Effector memory CD4-positive, alpha-beta T cell (primary cell): Measurements from ENCODE around the gene PTPRN2.
A peak's percentile ranks its signal among the peaks of the same experiment; 100 is the strongest.

Source experiments
- DNase-seq, 3 donors: peaks; one replicate each; pipeline ENCODE4 v3.0.0-alpha.2; 2020
- H3K27ac ChIP-seq: 2 replicates; pipeline ENCODE4 v1.7.0; 2013; ENCODE audit warnings: mild to moderate bottlenecking, low read length, moderate library complexity; ENCODE audit not compliant: insufficient read depth, poor library complexity, severe bottlenecking
- H3K27me3 ChIP-seq: replicated peaks from 2 replicates; pipeline ENCODE4 v1.7.0; 2013; ENCODE audit warnings: mild to moderate bottlenecking, low read length; ENCODE audit not compliant: insufficient read depth, control insufficient read depth, poor library complexity, severe bottlenecking
- H3K36me3 ChIP-seq: 2 replicates; pipeline ENCODE4 v1.7.0; 2013; ENCODE audit warnings: mild to moderate bottlenecking, low read length, moderate library complexity; ENCODE audit not compliant: control insufficient read depth, insufficient read depth
- H3K4me1 ChIP-seq: 2 replicates; pipeline ENCODE4 v1.7.0; 2013; ENCODE audit warnings: low read length, mild to moderate bottlenecking; ENCODE audit not compliant: control insufficient read depth, insufficient read depth, poor library complexity, severe bottlenecking
- H3K4me3 ChIP-seq: 2 replicates; pipeline ENCODE4 v1.7.0; 2013; ENCODE audit warnings: low read length, low read depth, mild to moderate bottlenecking; ENCODE audit not compliant: insufficient read depth, poor library complexity, severe bottlenecking
- H3K9me3 ChIP-seq: 2 replicates; pipeline ENCODE4 v1.7.0; 2013; ENCODE audit warnings: mild to moderate bottlenecking, low read length, moderate library complexity; ENCODE audit not compliant: control insufficient read depth

The PTPRN2 gene

GRCh38 chr7:157619753-157620525 is 967.7 kb downstream of the PTPRN2 start:
- Histone ChIP-seq H3K27ac (no peak overlapping the region), H3K4me1 (peaks cover 12% of the 10 kb centered on the region), H3K36me3 (no peaks in the 10 kb centered on the region), H3K27me3 (no peaks in the 10 kb centered on the region), H3K4me3 (no peak overlapping the region), H3K9me3 (no peaks in the 10 kb centered on the region)
- no peak for DNase-seq

GRCh38 chr7:157618823-157619606 is 968.6 kb downstream of the PTPRN2 start:
- Histone ChIP-seq H3K27me3 (no peaks in the 10 kb centered on the region), H3K36me3 (no peaks in the 10 kb centered on the region), H3K4me3 (no peak overlapping the region), H3K27ac (no peak overlapping the region), H3K4me1 (peaks cover 12% of the 10 kb centered on the region), H3K9me3 (no peaks in the 10 kb centered on the region)
- DNase-seq = no peak

- Histone ChIP-seq H3K4me3 (no peak overlapping the region), H3K27ac (no peak overlapping the region), H3K27me3 (no peaks in the 10 kb centered on the region), H3K36me3 (no peaks in the 10 kb centered on the region), H3K4me1 (peaks cover 16% of the 10 kb centered on the region), H3K9me3 (no peaks in the 10 kb centered on the region)
- no peak for DNase-seq
Observed at GRCh38 chr7:157618091-157618726, 969.4 kb downstream of the PTPRN2 start.

GRCh38 chr7:157617401-157617800 is 970.2 kb downstream of the PTPRN2 start:
- Histone ChIP-seq H3K27ac (no peak overlapping the region), H3K4me3 (no peak overlapping the region), H3K4me1 (peaks cover 16% of the 10 kb centered on the region), H3K9me3 (no peaks in the 10 kb centered on the region), H3K36me3 (no peaks in the 10 kb centered on the region), H3K27me3 (no peaks in the 10 kb centered on the region)
- no peak for DNase-seq

GRCh38 chr7:157616931-157617330 is 970.7 kb downstream of the PTPRN2 start:
- H3K27me3 ChIP-seq = no peaks in the 10 kb centered on the region
- no peak overlapping the region for H3K27ac ChIP-seq
- peaks cover 12% of the 10 kb centered on the region for H3K4me1 ChIP-seq
- H3K4me3 ChIP-seq = no peak overlapping the region
- H3K36me3 ChIP-seq = no peaks in the 10 kb centered on the region
- no peaks in the 10 kb centered on the region for H3K9me3 ChIP-seq
- DNase-seq = no peak

- Histone ChIP-seq H3K27ac (no peak overlapping the region), H3K36me3 (no peaks in the 10 kb centered on the region), H3K9me3 (no peaks in the 10 kb centered on the region), H3K27me3 (no peaks in the 10 kb centered on the region), H3K4me3 (no peak overlapping the region), H3K4me1 (peaks cover 10% of the 10 kb centered on the region)
- DNase-seq = no peak
Observed at GRCh38 chr7:157616426-157616825, 971.2 kb downstream of the PTPRN2 start.

- Histone ChIP-seq H3K4me1 (peaks cover 10% of the 10 kb centered on the region), H3K4me3 (no peak overlapping the region), H3K27ac (no peak overlapping the region), H3K27me3 (no peaks in the 10 kb centered on the region), H3K36me3 (no peaks in the 10 kb centered on the region), H3K9me3 (no peaks in the 10 kb centered on the region)
- DNase-seq = no peak
Observed at GRCh38 chr7:157615852-157616251, 971.8 kb downstream of the PTPRN2 start.

GRCh38 chr7:157615101-157615817 is 972.4 kb downstream of the PTPRN2 start:
- Histone ChIP-seq H3K4me3 (no peak overlapping the region), H3K27ac (no peak overlapping the region), H3K9me3 (no peaks in the 10 kb centered on the region), H3K36me3 (no peaks in the 10 kb centered on the region), H3K4me1 (peaks cover 10% of the 10 kb centered on the region), H3K27me3 (no peaks in the 10 kb centered on the region)
- DNase-seq = peak in 1 of 3 donors; percentile 6

- Histone ChIP-seq H3K4me1 (peaks cover 10% of the 10 kb centered on the region), H3K9me3 (no peaks in the 10 kb centered on the region), H3K27me3 (no peaks in the 10 kb centered on the region), H3K4me3 (no peak overlapping the region), H3K36me3 (no peaks in the 10 kb centered on the region), H3K27ac (no peak overlapping the region)
- DNase-seq = no peak
Observed at GRCh38 chr7:157614457-157615020, 973.1 kb downstream of the PTPRN2 start.
